CD14-positive monocyte (primary cell): ENCODE data around the gene MAP3K7CL. TPM values are rescaled to one million over a fixed set of nuclear protein-coding genes. Genes with fewer than 3 reads are reported as not detected.

Experiments used
- DNase-seq, 3 donors: peaks; one replicate each; pipeline ENCODE4 v3.0.0-alpha.2; 2011 to 2022
- H2AFZ ChIP-seq: 2 replicates; pipeline ENCODE4 v1.6.0; 2012; ENCODE audit warnings: mild to moderate bottlenecking, low read depth, low read length, inconsistent platforms; ENCODE audit not compliant: insufficient read depth, poor library complexity, severe bottlenecking
- H3K27ac ChIP-seq, 2 donors: 1 replicate in 1 of 2; 2 replicates in 1 of 2; pipeline ENCODE4 v1.5.1; 2012 to 2013; ENCODE audit warnings: low read length in 2 of 2, control low read depth in 1 of 2, inconsistent platforms in 1 of 2, low read depth in 1 of 2, mild to moderate bottlenecking in 1 of 2
- H3K27me3 ChIP-seq, 2 donors: one replicate each; pipeline versions ENCODE4 v1.6.0 to v1.6.1; 2011 to 2013; ENCODE audit warnings: low read length in 2 of 2; ENCODE audit not compliant: control insufficient read depth in 2 of 2, insufficient read depth in 2 of 2
- H3K36me3 ChIP-seq, 2 donors: replicated peaks in 1 of 2; 1 replicate in 1 of 2; 2 replicates in 1 of 2; pipeline versions ENCODE4 v1.5.1 to v1.6.1; 2012 to 2013; ENCODE audit warnings: low read length in 2 of 2, control low read depth in 1 of 2, inconsistent platforms in 1 of 2, mild to moderate bottlenecking in 1 of 2; ENCODE audit not compliant: insufficient read depth in 2 of 2, control insufficient read depth in 1 of 2
- H3K4me1 ChIP-seq, 2 donors: 1 replicate in 1 of 2; 2 replicates in 1 of 2; pipeline versions ENCODE4 v1.5.1 to v1.6.1; 2012 to 2013; ENCODE audit warnings: low read length in 2 of 2, control low read depth in 1 of 2, inconsistent platforms in 1 of 2, mild to moderate bottlenecking in 1 of 2, moderate library complexity in 1 of 2; ENCODE audit not compliant: insufficient read depth in 2 of 2, control insufficient read depth in 1 of 2
- H3K4me2 ChIP-seq: replicated peaks from 2 replicates; pipeline ENCODE3; 2012; ENCODE audit warnings: low read length, moderate library complexity, mild to moderate bottlenecking; ENCODE audit not compliant: poor library complexity, severe bottlenecking; ENCODE audit errors: extremely low read depth
- H3K4me3 ChIP-seq, 3 experiments: fragments of 200-600 bp in 1 of 3; sonication (generic) in 1 of 3; replicated peaks in 1 of 3; 1 replicate in 2 of 3; 2 replicates in 1 of 3; pipeline ENCODE4 v1.5.1; 2011 to 2013; ENCODE audit warnings: low read length in 3 of 3, mild to moderate bottlenecking in 3 of 3, control low read depth in 2 of 3, low read depth in 2 of 3, inconsistent platforms in 1 of 3, moderate library complexity in 1 of 3
- H3K79me2 ChIP-seq: 2 replicates; pipeline ENCODE4 v1.6.0; 2012; ENCODE audit warnings: mild to moderate bottlenecking, control low read depth, inconsistent platforms, low read length, moderate library complexity; ENCODE audit not compliant: insufficient read depth
- H3K9ac ChIP-seq: 2 replicates; pipeline ENCODE4 v1.6.0; 2017; ENCODE audit warnings: low read length, mild to moderate bottlenecking; ENCODE audit not compliant: insufficient read depth, poor library complexity, severe bottlenecking
- H3K9me3 ChIP-seq, 2 donors: replicated peaks in 1 of 2; 1 replicate in 1 of 2; 2 replicates in 1 of 2; pipeline versions ENCODE4 v1.5.1 to v1.6.1; 2012 to 2013; ENCODE audit warnings: low read length in 2 of 2, control low read depth in 1 of 2; ENCODE audit not compliant: control insufficient read depth in 1 of 2, insufficient read depth in 1 of 2
- H4K20me1 ChIP-seq: 2 replicates; pipeline ENCODE4 v1.6.0; 2012; ENCODE audit warnings: mild to moderate bottlenecking, low read length, control low read depth, moderate library complexity; ENCODE audit not compliant: insufficient read depth
- H3K27ac Mint-ChIP-seq, 7 donors: one replicate each; pipeline ENCODE4 v1.8.0; 2020; ENCODE audit warnings: mild to moderate bottlenecking in 7 of 7, mixed read lengths in 7 of 7, moderate library complexity in 6 of 7, inconsistent platforms in 2 of 7
- H3K27me3 Mint-ChIP-seq, 3 donors: one replicate each; pipeline ENCODE4 v1.8.0; 2021 to 2022; ENCODE audit warnings: low read depth in 3 of 3, mild to moderate bottlenecking in 3 of 3, mixed read lengths in 3 of 3, moderate library complexity in 3 of 3, inconsistent platforms in 1 of 3
- H3K36me3 Mint-ChIP-seq, 2 donors: one replicate each; pipeline ENCODE4 v1.8.0; 2020; ENCODE audit warnings: mixed read lengths in 2 of 2, inconsistent platforms in 1 of 2, mild to moderate bottlenecking in 1 of 2
- H3K4me1 Mint-ChIP-seq: one replicate; pipeline ENCODE4 v1.8.0; 2020; ENCODE audit warnings: mild to moderate bottlenecking, mixed read lengths
- H3K4me3 Mint-ChIP-seq, 2 donors: one replicate each; pipeline ENCODE4 v1.8.0; 2020; ENCODE audit warnings: mild to moderate bottlenecking in 2 of 2, mixed read lengths in 2 of 2, moderate library complexity in 1 of 2
- H3K9me3 Mint-ChIP-seq, 7 donors: one replicate each; pipeline ENCODE4 v1.8.0; 2020 to 2022; ENCODE audit warnings: mixed read lengths in 7 of 7, mild to moderate bottlenecking in 6 of 7, moderate library complexity in 6 of 7, inconsistent platforms in 2 of 7
- CTCF ChIP-seq: fragments of 200-600 bp; IDR thresholded peaks from one replicate; pipeline ENCODE4 v1.8.0; 2022; ENCODE audit warnings: antibody characterized with exemption, mild to moderate bottlenecking
- WGBS: methylation state at CpG from one replicate; pipeline ENCODE4 v1.1.5; 2013; ENCODE audit warnings: missing lambda C conversion rate; ENCODE audit not compliant: insufficient coverage; 5-methylcytosine and 5-hydroxymethylcytosine counted together
- intact Hi-C, 2 donors: fragments of 100-400 bp; cut with micrococcal nuclease; formaldehyde crosslinking; loops; one replicate each; pipeline versions ENCODE4 v1.15.0 to v1.15.1; 2023
- polyA plus RNA-seq, 3 donors: library from polyadenylated mRNA; depleted of rRNA in 1 of 3; unstranded in 2 of 3; stranded (reverse) in 1 of 3; fragments of 300-500 nt in 2 of 3; fragments of >200 nt in 1 of 3; fragmentation: Illumina TruSeq in 2 of 3; gene quantifications; 1 replicate in 2 of 3; 2 replicates in 1 of 3; pipeline ENCODE4 v1.2.3, GENCODE V29; 2012 to 2021

The MAP3K7CL gene
- polyA plus RNA-seq, 3 donors: 14.6 to 15.8 (median 15.7) TPM

- H4K20me1 ChIP-seq: no peaks in the 10 kb centered on the region
- H2AFZ ChIP-seq: no peak overlapping the region
- H3K27ac ChIP-seq: peak overlapping the region; percentile 88 to 97
- peak overlapping the region; percentile 54 for H3K4me2 ChIP-seq
- peaks cover 26 to 34% of the 10 kb centered on the region in 2 donors for H3K4me1 ChIP-seq
- H3K27ac Mint-ChIP-seq: peak overlapping the region; percentile 91 to 98 (median 97)
- H3K4me3 Mint-ChIP-seq: peak overlapping the region in 1 of 2 donors; percentile 80
- no peaks in the 10 kb centered on the region for H3K9me3 ChIP-seq
- no peaks in the 10 kb centered on the region for H3K27me3 Mint-ChIP-seq
- no peaks in the 10 kb centered on the region for H3K27me3 ChIP-seq
- DNase-seq: peak; percentile 79 to 88 (median 87)
- H3K9ac ChIP-seq: peak overlapping the region; percentile 64
- no peaks in the 10 kb centered on the region for H3K36me3 ChIP-seq
- WGBS: no CpG with 5 or more reads among the region's 1 CpG
- no peaks in the 10 kb centered on the region for H3K9me3 Mint-ChIP-seq
- TF ChIP-seq CTCF: no peak
- intact Hi-C loops: no loop called here
- no peaks in the 10 kb centered on the region for H3K36me3 Mint-ChIP-seq
- no peaks in the 10 kb centered on the region for H3K79me2 ChIP-seq
- peaks cover 31% of the 10 kb centered on the region for H3K4me1 Mint-ChIP-seq
- H3K4me3 ChIP-seq: peak overlapping the region in 1 of 3 experiments; percentile 22
Observed at GRCh38 chr21:29208682-29209059, 78.2 kb downstream of the MAP3K7CL start.

- no peak for TF ChIP-seq CTCF
- no peak overlapping the region for H3K4me3 Mint-ChIP-seq
- Histone ChIP-seq H3K27me3 (no peaks in the 10 kb centered on the region), H3K36me3 (no peaks in the 10 kb centered on the region), H3K9me3 (no peaks in the 10 kb centered on the region), H3K4me1 (peaks cover 26 to 34% of the 10 kb centered on the region in 2 donors), H3K79me2 (no peaks in the 10 kb centered on the region), H2AFZ (no peak overlapping the region), H3K4me2 (no peak overlapping the region), H3K9ac (no peak overlapping the region), H3K27ac (peak overlapping the region; percentile 88 to 97), H3K4me3 (no peak overlapping the region), H4K20me1 (no peaks in the 10 kb centered on the region)
- no peak for DNase-seq
- no peaks in the 10 kb centered on the region for H3K36me3 Mint-ChIP-seq
- H3K4me1 Mint-ChIP-seq: peaks cover 31% of the 10 kb centered on the region
- intact Hi-C loops: loop anchor here in 1 of 2 donors (5.0 kb wide), 1 partner anchor 47 kb away; no protein-coding TSS in a partner anchor
- no peaks in the 10 kb centered on the region for H3K9me3 Mint-ChIP-seq
- H3K27me3 Mint-ChIP-seq: no peaks in the 10 kb centered on the region
- H3K27ac Mint-ChIP-seq: peak overlapping the region in 5 of 7 donors; percentile 45 to 76 (median 58)
Observed at GRCh38 chr21:29209696-29210095, 79.3 kb downstream of the MAP3K7CL start.
